Activated CD4-positive, alpha-beta T cell treated with anti-CD3 and anti-CD28 coated beads, Interleukin-2, amount 50 U/mL, for 4 hours (primary cell): ENCODE results near the gene NT5DC4.

Experiments
- DNase-seq, 2 experiments: peaks; one replicate each; pipeline ENCODE4 v3.0.0-alpha.2; 2020

The NT5DC4 gene

GRCh38 chr2:112720785-112721184, at the start of gene NT5DC4:
Gene NT5DC4 (plus strand): TSS chr2:112721020. CDS start chr2:112721080, 60 bp downstream.
- no peak for DNase-seq

DNA sequence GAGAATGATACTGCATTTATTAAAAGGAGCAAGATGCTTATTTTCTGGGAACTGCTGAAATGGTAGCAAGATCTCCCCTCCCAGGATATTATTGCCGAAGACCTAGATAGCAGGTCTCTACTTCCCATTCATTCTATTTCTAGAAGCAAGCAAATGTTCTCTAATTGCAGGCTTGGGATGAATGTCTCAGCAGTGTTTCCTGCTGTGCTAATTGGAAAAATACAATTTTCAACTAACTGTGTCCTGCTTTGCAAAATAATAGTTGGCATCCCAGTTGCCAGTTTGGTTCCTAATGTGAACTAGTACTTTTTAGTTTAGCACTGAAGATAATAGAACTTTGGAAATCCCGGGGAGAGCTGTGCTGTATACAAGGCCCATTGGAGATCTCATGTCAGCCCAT, 49.0 kb upstream of the NT5DC4 start:
- no peak for DNase-seq

DNA sequence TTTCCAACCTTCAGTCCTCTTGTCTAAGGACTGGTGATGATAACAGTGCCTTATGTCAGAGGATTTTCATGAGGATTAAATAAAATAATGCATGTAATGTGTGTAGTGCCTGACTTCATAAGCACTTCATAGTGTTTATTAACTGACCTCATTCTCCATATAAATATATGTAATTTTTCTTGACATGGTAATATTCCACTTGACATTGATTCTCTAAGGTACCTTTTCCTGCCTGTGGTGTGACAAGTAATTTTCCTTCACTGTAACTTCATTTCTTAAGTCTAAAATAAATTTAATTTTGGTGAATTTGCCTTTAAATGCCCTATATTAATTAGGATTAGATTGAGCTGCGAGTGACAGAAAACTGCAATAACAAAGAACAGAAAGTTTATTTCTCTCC, 47.8 kb upstream of the NT5DC4 start:
- DNase-seq, result no peak

DNA sequence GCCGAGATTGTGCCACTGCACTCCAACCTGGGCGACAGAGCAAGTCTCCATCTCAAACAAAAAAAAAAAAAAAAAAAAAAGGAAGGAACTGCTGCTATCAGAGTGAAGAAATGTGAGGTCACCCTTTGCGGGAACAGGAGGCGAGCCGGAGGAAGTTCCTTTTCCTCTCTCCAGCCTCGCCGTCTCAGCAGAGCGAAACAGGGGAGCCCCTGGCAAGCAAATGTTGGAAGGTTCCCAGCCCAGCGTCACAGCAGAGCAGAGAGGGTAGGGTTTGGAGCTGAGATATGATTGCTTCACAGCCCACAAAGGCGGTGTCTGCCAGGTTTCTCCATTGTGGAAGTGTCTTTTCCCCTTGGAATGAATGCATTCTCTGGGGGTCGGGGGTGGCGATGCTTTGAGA, 46.6 kb upstream of the NT5DC4 start:
- DNase-seq, result no peak

- DNase-seq, result no peak
These were observed 41.3 kb upstream of the NT5DC4 start for GRCh38 chr2:112679484-112679883.

- DNase-seq, result no peak
These were observed 40.1 kb upstream of the NT5DC4 start for GRCh38 chr2:112680666-112681101.

DNA sequence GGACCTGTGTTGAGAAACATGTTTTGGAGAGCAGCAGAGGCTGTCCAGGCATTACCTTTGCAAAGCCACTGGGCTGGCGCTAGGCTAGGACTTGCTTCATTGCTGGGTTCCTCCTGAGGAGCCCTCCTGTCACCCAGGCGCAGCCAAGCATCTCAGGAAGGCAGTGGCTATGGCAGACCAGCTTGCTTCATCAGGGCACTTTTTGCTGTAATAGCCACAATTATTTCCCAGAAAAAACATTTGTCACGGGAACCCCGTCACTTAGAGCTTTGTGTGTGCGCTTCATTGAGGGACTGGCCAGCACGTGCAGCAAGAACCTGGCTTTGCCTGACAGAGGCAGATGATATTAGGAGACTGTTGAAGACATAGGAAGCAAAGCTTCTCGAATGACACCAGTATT, 38.7 kb upstream of the NT5DC4 start:
- DNase-seq, result no peak

- no peak for DNase-seq
These were observed 37.0 kb upstream of the NT5DC4 start for GRCh38 chr2:112683550-112684414.

DNA sequence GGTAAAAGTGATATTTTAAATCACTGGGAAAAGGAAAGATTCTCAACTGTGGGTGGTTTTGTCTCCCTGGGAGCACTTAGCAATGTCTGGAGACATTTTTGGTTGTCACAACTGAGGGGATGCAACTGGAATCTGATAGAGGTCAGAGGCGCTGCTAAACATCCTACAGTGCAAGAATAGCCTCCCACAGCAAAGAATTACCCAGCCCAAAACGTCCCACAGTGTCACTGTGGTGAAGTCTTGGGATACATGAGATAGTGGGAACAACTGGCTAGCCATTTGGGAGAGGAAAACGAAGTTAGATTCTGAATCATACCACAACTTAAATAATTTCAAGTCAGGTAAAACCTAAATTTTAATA, 36.4 kb upstream of the NT5DC4 start:
- DNase-seq, result no peak

DNA sequence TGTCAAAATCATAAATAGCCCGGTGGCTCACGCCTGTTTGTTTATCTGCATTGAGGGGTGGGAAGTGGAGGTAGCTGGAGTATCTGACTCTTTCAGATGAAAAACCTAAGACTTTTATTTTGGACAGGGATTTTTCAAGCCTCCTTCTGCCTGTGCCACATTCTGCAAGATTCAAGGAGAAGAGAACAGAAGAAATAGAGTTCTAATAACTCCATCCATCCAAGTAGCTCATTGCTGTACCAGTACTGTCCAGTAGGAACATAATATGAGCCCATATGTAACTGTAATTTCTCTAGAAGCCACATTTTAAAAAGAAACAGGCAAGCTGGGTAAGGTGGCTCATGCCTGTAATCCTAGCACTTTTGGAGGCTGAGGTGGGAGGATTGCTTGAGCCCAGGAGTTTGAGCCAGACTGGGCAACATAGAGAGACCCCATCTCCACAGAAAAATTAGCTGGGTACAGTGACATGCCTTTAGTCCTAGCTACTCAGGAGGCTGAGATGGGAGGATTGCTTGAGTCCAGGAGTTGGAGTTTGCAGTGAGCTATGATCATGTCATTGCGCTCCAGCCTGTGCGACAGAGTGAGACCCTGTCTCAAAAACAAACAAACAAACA, 35.4 kb upstream of the NT5DC4 start:
- no peak for DNase-seq

DNA sequence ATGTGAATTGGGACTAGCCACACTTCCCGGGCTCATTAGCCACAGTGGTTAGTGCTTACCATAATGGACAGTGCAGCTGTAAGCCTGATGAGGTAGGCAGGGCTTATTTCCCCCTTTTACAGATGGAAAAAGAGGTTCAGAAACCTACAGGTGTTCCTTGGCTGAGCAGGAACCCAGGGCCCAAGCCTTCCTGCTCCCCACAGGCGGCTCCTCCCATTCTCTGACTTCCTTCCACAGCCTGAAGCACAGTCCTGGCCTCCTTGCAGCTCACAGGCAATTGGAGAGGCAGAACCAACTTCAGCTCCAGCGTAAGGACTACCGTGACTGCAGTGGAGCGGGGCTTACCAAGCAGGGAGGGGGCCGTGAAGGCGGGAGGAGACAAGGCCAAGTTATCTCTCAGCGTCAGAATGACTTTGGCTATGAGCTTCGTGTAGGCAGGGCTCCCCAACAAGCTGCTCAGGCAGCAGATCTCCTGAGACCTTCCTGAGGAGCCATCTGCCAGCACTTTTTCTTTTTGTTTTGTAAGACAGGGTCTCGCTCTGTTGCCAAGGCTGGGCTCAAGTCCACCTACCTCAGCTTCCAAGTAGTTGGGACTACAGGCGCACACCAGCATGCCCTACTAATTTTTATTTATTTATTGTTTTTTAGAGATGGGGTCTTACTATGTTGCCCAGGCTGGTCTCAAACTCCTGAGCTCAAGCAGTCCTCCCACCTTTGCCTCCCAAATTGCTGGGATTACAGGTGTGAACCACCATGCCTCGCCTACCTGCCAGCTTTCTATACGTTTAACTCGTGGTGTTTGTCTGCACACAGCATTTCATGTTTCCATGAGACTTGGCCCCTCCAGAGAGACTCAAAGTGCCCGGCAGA, 34.2 kb upstream of the NT5DC4 start:
- no peak for DNase-seq

GRCh38 chr2:112687522-112687921, 33.3 kb upstream of the NT5DC4 start:
- no peak for DNase-seq

DNA sequence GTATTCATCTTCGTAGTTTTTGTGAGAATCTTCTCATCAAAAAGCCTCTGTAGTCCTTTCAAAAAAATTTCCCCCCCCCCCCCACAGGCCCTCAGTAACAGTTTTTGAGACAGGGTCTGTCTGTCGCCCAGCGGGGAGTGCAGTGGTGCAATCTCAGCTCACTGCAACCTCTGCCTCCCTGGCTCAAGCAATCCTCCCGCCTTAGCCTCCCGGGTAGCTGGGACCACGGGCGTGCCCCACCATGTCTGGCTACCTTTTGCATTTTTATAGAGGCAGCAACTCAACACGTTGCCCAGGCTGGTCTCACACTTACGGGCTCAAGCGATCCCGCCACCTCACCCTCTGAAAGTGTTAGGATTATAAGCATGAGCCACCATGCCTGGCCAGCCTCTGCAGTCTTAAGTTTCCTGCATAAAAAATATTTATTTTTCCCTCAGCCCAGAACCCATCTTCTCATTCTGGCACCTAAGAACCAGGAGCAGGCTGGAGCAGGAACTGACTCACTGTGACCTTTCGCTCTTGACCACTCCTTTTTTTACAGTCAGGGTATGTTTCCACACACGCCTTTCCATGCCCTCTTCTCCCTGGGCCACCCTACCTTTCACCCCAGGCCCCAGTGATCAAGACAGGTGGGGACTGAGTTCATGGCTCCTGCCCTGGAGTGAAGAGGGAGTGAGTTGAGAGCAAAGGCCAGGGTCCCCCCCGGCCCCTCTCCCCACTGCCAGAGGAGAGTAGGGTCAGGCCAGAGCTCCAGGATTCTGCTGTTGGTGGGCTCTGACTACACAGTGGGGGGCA, 32.5 kb upstream of the NT5DC4 start:
- DNase-seq, result no peak

- DNase-seq, result peak; percentile 53 to 60
These were observed 29.9 kb upstream of the NT5DC4 start for GRCh38 chr2:112690853-112691401.

- no peak for DNase-seq
These were observed 28.9 kb upstream of the NT5DC4 start for GRCh38 chr2:112691881-112692281.

GRCh38 chr2:112692495-112692911, 28.3 kb upstream of the NT5DC4 start:
- peak; percentile 27 to 30 for DNase-seq

DNA sequence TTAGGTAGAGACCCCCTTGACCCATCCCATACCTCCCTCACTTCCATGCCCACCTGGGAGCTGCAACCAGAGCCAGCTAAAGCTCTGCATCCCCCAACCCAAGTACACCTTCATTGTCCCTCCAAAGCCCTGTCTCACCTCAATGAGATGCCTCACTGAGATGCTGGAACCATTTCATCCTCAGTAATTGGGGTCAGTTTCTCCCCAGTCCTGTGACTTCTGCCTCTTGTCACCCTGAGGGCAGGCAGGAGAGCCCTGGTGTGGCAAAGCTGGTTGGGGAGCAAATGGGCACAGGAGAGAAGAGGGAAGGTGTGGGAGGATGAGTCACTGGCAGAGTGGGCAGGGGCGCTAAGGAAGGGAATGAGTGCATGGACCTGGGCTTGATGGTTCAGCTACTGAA, 27.9 kb upstream of the NT5DC4 start:
- peak; percentile 15 to 17 for DNase-seq

GRCh38 chr2:112693596-112693995, 27.2 kb upstream of the NT5DC4 start:
- DNase-seq, result no peak

DNA sequence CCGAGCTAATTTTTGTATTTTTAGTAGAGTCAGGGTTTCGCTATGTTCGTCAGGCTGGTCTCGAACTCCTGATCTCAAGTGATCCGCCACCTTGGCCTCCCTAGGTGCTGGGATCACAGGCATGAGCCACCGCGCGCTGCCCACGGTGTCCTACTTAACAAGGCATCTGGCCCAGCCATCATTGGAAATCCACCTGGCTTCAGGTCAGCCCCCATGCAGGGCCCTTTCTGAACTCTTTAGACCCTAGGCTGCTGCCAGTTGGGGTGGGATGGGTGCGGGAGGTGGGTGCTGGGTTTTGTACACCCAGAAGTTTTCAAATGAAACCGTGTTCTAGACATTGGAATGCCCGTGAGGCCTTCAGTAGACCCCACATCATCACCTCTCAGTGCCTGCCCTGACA, 26.6 kb upstream of the NT5DC4 start:
- no peak for DNase-seq

- DNase-seq, result no peak
These were observed 21.8 kb upstream of the NT5DC4 start for GRCh38 chr2:112698834-112699515.

GRCh38 chr2:112699984-112700667, 20.7 kb upstream of the NT5DC4 start:
- no peak for DNase-seq
